ENCODE results near the gene CLPTM1L. TPM values are rescaled to one million over a fixed set of nuclear protein-coding genes. Genes with fewer than 3 reads are reported as not detected.

Gene CLPTM1L
- total and polyA plus RNA-seq, 9 of the 15 experiments (the other 6 are each of a cell fraction or from before 2014, with no cell fraction given), result 3.5 to 217 (median 177) TPM

DNA sequence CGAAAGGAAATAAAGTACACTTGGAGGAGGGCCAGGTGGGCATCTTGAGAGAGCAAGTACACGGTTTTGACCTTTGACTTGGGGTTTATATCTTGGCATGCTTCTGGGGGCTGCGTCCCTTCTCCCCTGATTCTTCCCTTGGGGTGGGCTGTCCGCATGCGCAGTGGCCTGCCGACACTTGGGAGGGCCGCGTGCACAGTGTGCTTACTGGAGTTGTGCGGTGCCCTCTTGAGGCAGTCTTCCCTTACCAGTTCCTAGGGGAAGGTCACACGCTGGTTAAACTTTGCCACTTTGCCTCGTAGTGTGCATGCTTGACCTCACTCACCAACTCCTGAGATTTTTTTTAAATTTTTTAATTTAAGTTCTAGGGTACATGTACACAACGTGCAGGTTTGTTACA lies 4.3 kb upstream of the CLPTM1L start:
- Histone ChIP-seq H2AFZ (ENCODE audit: low read depth, low read length) (no peak overlapping the region), H3K9me3 (replicated peaks; ENCODE audit: control insufficient read depth, insufficient read depth, low read depth, low read length) (no peaks in the 10 kb centered on the region), H3K9me1 (ENCODE audit: control insufficient read depth, insufficient read depth, low read length) (no peaks in the 10 kb centered on the region), H3K4me1 (replicated peaks in 1 of 2; ENCODE audit: control insufficient read depth in 2 of 2, insufficient read depth in 2 of 2, low read length in 2 of 2) (peaks cover 7 to 29% of the 10 kb centered on the region in 2 experiments; a peak in 4 of 5 replicates), H3K36me3 (ENCODE audit: control insufficient read depth, insufficient read depth, low read length) (peaks cover 3% of the 10 kb centered on the region; the same call in 1 of the 3 replicates), H3K27me3 (ENCODE audit: control insufficient read depth in 2 of 2, insufficient read depth in 2 of 2, low read length in 2 of 2) (peaks cover 14 to 22% of the 10 kb centered on the region in 2 experiments; a peak in 4 of 5 replicates), H4K20me1 (replicated peaks; ENCODE audit: control insufficient read depth, insufficient read depth, low read length) (no peaks in the 10 kb centered on the region), H3K79me2 (ENCODE audit: control insufficient read depth, insufficient read depth, low read length) (peaks cover 18% of the 10 kb centered on the region), H3K4me2 (ENCODE audit: insufficient read depth, low read length) (no peak overlapping the region), H3K4me3 (no peak overlapping the region), H3K27ac (ENCODE audit: extremely low read depth, low read depth, low read length) (no peak overlapping the region), H3K9ac (ENCODE audit: insufficient read depth in 1 of 2, low read depth in 2 of 2, low read length in 2 of 2) (no peak overlapping the region)
- no peak for ATAC-seq
- BruUV-seq (replicated peaks), result no TSS peak
- peak in 1 of 4 experiments; percentile 36 for DNase-seq (ENCODE audit: extremely low read depth in 1 of 4, low spot score in 3 of 4)
- ChIA-PET CTCF (ENCODE audit: low intra/inter-chr PET ratio) (no interaction called here), POLR2A (no interaction called here)
- 18% methylated on average over 12 of the region's 12 CpGs for WGBS (ENCODE audit: insufficient coverage, low coverage, missing lambda C conversion rate)
- in situ Hi-C loops (cut with MboI) (no loop called here), intact Hi-C loops (cut with micrococcal nuclease) (no loop called here)
- TF ChIP-seq NRF1 (conservative IDR thresholded peaks at IDR 0.05 in 1 of 2, IDR thresholded peaks at IDR 0.05 in 1 of 2) (peak; percentile 74 to 80), LEF1 (IDR thresholded peaks at IDR 0.05) (no peak)
- FAIRE-seq, result no peak

DNA sequence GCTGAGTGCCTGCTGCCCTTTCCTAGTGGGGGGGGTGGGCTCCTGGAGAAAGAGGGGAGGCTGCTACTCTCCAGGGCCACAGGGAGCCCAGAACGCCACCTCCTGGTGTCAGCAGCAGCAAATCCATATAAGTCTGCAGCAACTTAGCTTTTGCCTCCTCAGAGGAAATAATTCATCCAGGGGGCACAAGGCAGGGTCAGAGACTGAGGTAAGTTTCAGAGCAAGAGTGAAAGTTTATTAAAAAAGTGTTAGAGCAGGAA lies 4.0 kb upstream of the CLPTM1L start:
- H3K9me3 ChIP-seq (replicated peaks; ENCODE audit: control insufficient read depth, insufficient read depth, low read depth, low read length), result no peaks in the 10 kb centered on the region
- H3K4me2 ChIP-seq (ENCODE audit: insufficient read depth, low read length), result no peak overlapping the region
- in situ Hi-C loops (cut with MboI) (no loop called here), intact Hi-C loops (cut with micrococcal nuclease) (no loop called here)
- CTCF ChIA-PET (ENCODE audit: low intra/inter-chr PET ratio), result no interaction called here
- TF ChIP-seq, protein P1, sequence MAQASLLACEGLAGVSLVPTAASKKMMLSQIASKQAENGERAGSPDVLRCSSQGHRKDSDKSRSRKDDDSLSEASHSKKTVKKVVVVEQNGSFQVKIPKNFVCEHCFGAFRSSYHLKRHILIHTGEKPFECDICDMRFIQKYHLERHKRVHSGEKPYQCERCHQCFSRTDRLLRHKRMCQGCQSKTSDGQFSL (CRISPR knock-in tag; IDR thresholded peaks at IDR 0.05), result 0 out of 2 replicates have a peak, but pooled peaks have one; percentile 50
- TF ChIP-seq, protein P1 (tag; IDR thresholded peaks at IDR 0.05), result no peak
- TF ChIP-seq NR3C1 (CRISPR knock-in tag; IDR thresholded peaks at IDR 0.05) (no peak), PURB (CRISPR knock-in tag; IDR thresholded peaks at IDR 0.05; ENCODE audit: low read depth) (no peak)
- H2AFZ ChIP-seq (ENCODE audit: low read depth, low read length), result no peak overlapping the region
- POLR2A ChIA-PET, result no interaction called here
- no peaks in the 10 kb centered on the region for H4K20me1 ChIP-seq (replicated peaks; ENCODE audit: control insufficient read depth, insufficient read depth, low read length)
- peaks cover 21% of the 10 kb centered on the region for H3K79me2 ChIP-seq (ENCODE audit: control insufficient read depth, insufficient read depth, low read length)
- FAIRE-seq, result no peak
- peaks cover 13 to 22% of the 10 kb centered on the region in 2 experiments; a peak in 4 of 5 replicates for H3K27me3 ChIP-seq (ENCODE audit: control insufficient read depth in 2 of 2, insufficient read depth in 2 of 2, low read length in 2 of 2)
- BruUV-seq (replicated peaks), result no TSS peak
- WGBS (ENCODE audit: insufficient coverage, low coverage, missing lambda C conversion rate), result 33% methylated on average over 1 of the region's 1 CpG
- no peak overlapping the region for H3K4me3 ChIP-seq
- no peak overlapping the region for H3K9ac ChIP-seq (ENCODE audit: insufficient read depth in 1 of 2, low read depth in 2 of 2, low read length in 2 of 2)
- peaks cover 4% of the 10 kb centered on the region; the same call in 1 of the 3 replicates for H3K36me3 ChIP-seq (ENCODE audit: control insufficient read depth, insufficient read depth, low read length)
- no peak for DNase-seq (ENCODE audit: extremely low read depth in 1 of 4, low spot score in 3 of 4)
- H3K4me1 ChIP-seq (replicated peaks in 1 of 2; ENCODE audit: control insufficient read depth in 2 of 2, insufficient read depth in 2 of 2, low read length in 2 of 2), result peaks cover 9 to 30% of the 10 kb centered on the region in 2 experiments; a peak in 4 of 5 replicates
- no peak overlapping the region for H3K27ac ChIP-seq (ENCODE audit: extremely low read depth, low read depth, low read length)
- H3K9me1 ChIP-seq (ENCODE audit: control insufficient read depth, insufficient read depth, low read length), result no peaks in the 10 kb centered on the region
- no peak for ATAC-seq

All from K562 (cell line).